Suprapubic skin (tissue), 3 donors: ENCODE measurements around the gene POLR3H.

Source experiments
- EP300 ChIP-seq: sonication (generic); formaldehyde crosslinking; IDR thresholded peaks from one replicate; pipeline ENCODE4 v1.6.1; 2017; ENCODE audit warnings: antibody characterized with exemption
- POLR2A ChIP-seq, 2 donors: fragments of 450-650 bp; IDR thresholded peaks; one replicate each; pipeline ENCODE4 v1.6.1; 2017; ENCODE audit warnings: antibody characterized with exemption in 2 of 2, mild to moderate bottlenecking in 2 of 2, moderate library complexity in 2 of 2
- TF ChIP-seq, protein P1 (sequence below), 2 donors: fragments of 200-600 bp in 1 of 2; fragments of 450-650 bp in 1 of 2; sonication (generic) in 1 of 2; IDR thresholded peaks; one replicate each; pipeline ENCODE4 v1.5.1; 2016 to 2019; ENCODE audit warnings: antibody characterized with exemption in 2 of 2, mild to moderate bottlenecking in 1 of 2, moderate library complexity in 1 of 2

- TF ChIP-seq, protein P1, sequence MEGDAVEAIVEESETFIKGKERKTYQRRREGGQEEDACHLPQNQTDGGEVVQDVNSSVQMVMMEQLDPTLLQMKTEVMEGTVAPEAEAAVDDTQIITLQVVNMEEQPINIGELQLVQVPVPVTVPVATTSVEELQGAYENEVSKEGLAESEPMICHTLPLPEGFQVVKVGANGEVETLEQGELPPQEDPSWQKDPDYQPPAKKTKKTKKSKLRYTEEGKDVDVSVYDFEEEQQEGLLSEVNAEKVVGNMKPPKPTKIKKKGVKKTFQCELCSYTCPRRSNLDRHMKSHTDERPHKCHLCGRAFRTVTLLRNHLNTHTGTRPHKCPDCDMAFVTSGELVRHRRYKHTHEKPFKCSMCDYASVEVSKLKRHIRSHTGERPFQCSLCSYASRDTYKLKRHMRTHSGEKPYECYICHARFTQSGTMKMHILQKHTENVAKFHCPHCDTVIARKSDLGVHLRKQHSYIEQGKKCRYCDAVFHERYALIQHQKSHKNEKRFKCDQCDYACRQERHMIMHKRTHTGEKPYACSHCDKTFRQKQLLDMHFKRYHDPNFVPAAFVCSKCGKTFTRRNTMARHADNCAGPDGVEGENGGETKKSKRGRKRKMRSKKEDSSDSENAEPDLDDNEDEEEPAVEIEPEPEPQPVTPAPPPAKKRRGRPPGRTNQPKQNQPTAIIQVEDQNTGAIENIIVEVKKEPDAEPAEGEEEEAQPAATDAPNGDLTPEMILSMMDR (IDR thresholded peaks at IDR 0.05) = no peak
- no peak for TF ChIP-seq POLR2A (IDR thresholded peaks at IDR 0.05)
- TF ChIP-seq EP300 = no peak
Observed at GRCh38 chr22:41578114-41578513, 33.8 kb upstream of the POLR3H start.
